IMR-90 (cell line): Measurements from ENCODE around the gene FOSL1. TPM values are rescaled to one million over a fixed set of nuclear protein-coding genes. Genes with fewer than 3 reads are reported as not detected.
A peak's percentile ranks its signal among the peaks of the same experiment; 100 is the strongest.

ENCODE experiments used
- ATAC-seq: fragments of 200-7000 bp; cut with Tn5 transposase; 2 replicates; pipeline ENCODE4 v1.9.1; 2020; ENCODE audit warnings: low read depth, mild to moderate bottlenecking, moderate library complexity
- BruUV-seq: library from RNA; stranded (reverse); fragments of 400-500 nt; replicated peaks from 2 replicates; lab custom pipeline; 2021; lab: Mats Ljungman, UMichigan
- CTCF ChIA-PET: fragments of 300-600 bp; formaldehyde crosslinking; extraction: SDS; loops from one replicate; lab custom pipeline; 2021; ENCODE audit warnings: antibody characterized with exemption; lab: Yijun Ruan, JAX
- POLR2A ChIA-PET: fragments of 300-600 bp; sonication (Branson Sonifier 250); formaldehyde crosslinking; loops from one replicate; lab custom pipeline; 2022; ENCODE audit warnings: antibody characterized with exemption; ENCODE audit not compliant: unreplicated experiment; lab: Charles Lee
- DNase-seq: peaks from one replicate; pipeline ENCODE4 v3.0.0; 2013
- H2AFZ ChIP-seq: replicated peaks from 2 replicates; pipeline ENCODE3; 2013; ENCODE audit warnings: low read length, mild to moderate bottlenecking; ENCODE audit not compliant: poor library complexity
- H2AK5ac ChIP-seq: 2 replicates; pipeline ENCODE4 v1.6.1; 2013; ENCODE audit warnings: low read depth, low read length, inconsistent platforms
- H2AK9ac ChIP-seq: replicated peaks from 2 replicates; pipeline ENCODE3; 2013; ENCODE audit warnings: mild to moderate bottlenecking, low read depth, low read length, moderate library complexity; ENCODE audit not compliant: poor library complexity
- H2BK120ac ChIP-seq: 2 replicates; pipeline ENCODE4 v1.6.1; 2013; ENCODE audit warnings: low read depth, low read length, inconsistent platforms
- H2BK15ac ChIP-seq: 3 replicates; pipeline ENCODE4 v1.6.1; 2013; ENCODE audit warnings: low read depth, low read length, inconsistent platforms
- H2BK20ac ChIP-seq: 2 replicates; pipeline ENCODE4 v1.6.1; 2013; ENCODE audit warnings: low read depth, mild to moderate bottlenecking, inconsistent platforms, low read length, moderate library complexity
- H2BK5ac ChIP-seq: 2 replicates; pipeline ENCODE4 v1.6.1; 2013; ENCODE audit warnings: mild to moderate bottlenecking, low read depth, low read length, inconsistent platforms; ENCODE audit not compliant: poor library complexity, severe bottlenecking
- H3K14ac ChIP-seq: replicated peaks from 2 replicates; pipeline ENCODE4 v1.6.1; 2013; ENCODE audit warnings: low read depth, low read length, inconsistent platforms
- H3K18ac ChIP-seq: 2 replicates; pipeline ENCODE4 v1.6.1; 2013; ENCODE audit warnings: low read depth, low read length, control low read depth
- H3K23ac ChIP-seq: 2 replicates; pipeline ENCODE4 v1.6.1; 2013; ENCODE audit warnings: low read depth, low read length, inconsistent platforms
- H3K27ac ChIP-seq: 2 replicates; pipeline ENCODE4 v1.5.1; 2013; ENCODE audit warnings: mild to moderate bottlenecking, control low read depth, low read length; ENCODE audit not compliant: insufficient read depth
- H3K27me3 ChIP-seq: 2 replicates; pipeline ENCODE4 v1.6.1; 2013; ENCODE audit warnings: low read length; ENCODE audit not compliant: control insufficient read depth, insufficient read depth
- H3K36me3 ChIP-seq: 2 replicates; pipeline ENCODE4 v1.6.1; 2013; ENCODE audit warnings: low read length, mixed read lengths; ENCODE audit not compliant: control insufficient read depth, insufficient read depth
- H3K4ac ChIP-seq: 2 replicates; pipeline ENCODE4 v1.6.1; 2013; ENCODE audit warnings: low read depth, low read length, inconsistent platforms
- H3K4me1 ChIP-seq: 2 replicates; pipeline ENCODE4 v1.6.1; 2013; ENCODE audit warnings: low read length, mixed read lengths; ENCODE audit not compliant: control insufficient read depth, insufficient read depth
- H3K4me2 ChIP-seq: 2 replicates; pipeline ENCODE4 v1.6.1; 2013; ENCODE audit warnings: low read depth, mild to moderate bottlenecking, control low read depth, low read length, moderate library complexity
- H3K4me3 ChIP-seq: 2 replicates; pipeline ENCODE4 v1.5.1; 2013; ENCODE audit warnings: low read depth, mild to moderate bottlenecking, control low read depth, low read length, moderate library complexity; ENCODE audit not compliant: insufficient read depth
- H3K56ac ChIP-seq: 2 replicates; pipeline ENCODE4 v1.6.1; 2013; ENCODE audit warnings: low read length, inconsistent platforms; ENCODE audit not compliant: insufficient read depth; ENCODE audit errors: extremely low read depth
- H3K79me1 ChIP-seq, 2 experiments: 2 replicates each; pipeline ENCODE4 v1.6.1; 2013; ENCODE audit warnings: low read length in 2 of 2, inconsistent platforms in 1 of 2, low read depth in 1 of 2
- H3K9ac ChIP-seq: 2 replicates; pipeline ENCODE4 v1.6.1; 2013; ENCODE audit warnings: low read depth, low read length, control low read depth
- H3K9me1 ChIP-seq: 2 replicates; pipeline ENCODE4 v1.6.1; 2013; ENCODE audit warnings: low read length, inconsistent platforms; ENCODE audit not compliant: insufficient read depth
- H3K9me3 ChIP-seq: 2 replicates; pipeline ENCODE4 v1.6.1; 2013; ENCODE audit warnings: low read length; ENCODE audit not compliant: control insufficient read depth, insufficient read depth
- H4K20me1 ChIP-seq: 2 replicates; pipeline ENCODE4 v1.6.1; 2013; ENCODE audit warnings: low read length, inconsistent platforms; ENCODE audit not compliant: insufficient read depth
- H4K5ac ChIP-seq: 2 replicates; pipeline ENCODE4 v1.6.1; 2013; ENCODE audit warnings: mild to moderate bottlenecking, low read depth, low read length, control low read depth
- H4K8ac ChIP-seq, 2 experiments: 2 replicates each; pipeline ENCODE4 v1.6.1; 2013; ENCODE audit warnings: low read depth in 2 of 2, low read length in 2 of 2, control low read depth in 1 of 2, inconsistent platforms in 1 of 2
- H4K91ac ChIP-seq: 2 replicates; pipeline ENCODE4 v1.6.1; 2013; ENCODE audit warnings: low read depth, low read length, inconsistent platforms; ENCODE audit not compliant: insufficient read depth
- CTCF ChIP-seq: conservative IDR thresholded peaks from 2 replicates; pipeline ENCODE4 v1.5.1; 2012; ENCODE audit warnings: mild to moderate bottlenecking, low read depth, low read length, improper control_type of control experiment
- POLR2A ChIP-seq: IDR thresholded peaks from 2 replicates; pipeline ENCODE4 v1.6.1; 2012; ENCODE audit warnings: mild to moderate bottlenecking, low read depth, low read length
- RCOR1 ChIP-seq: IDR thresholded peaks from 2 replicates; pipeline ENCODE4 v1.6.1; 2012; ENCODE audit warnings: mild to moderate bottlenecking, low read length, improper control_type of control experiment; ENCODE audit not compliant: insufficient replicate concordance
- RFX5 ChIP-seq: IDR thresholded peaks from 2 replicates; pipeline ENCODE4 v1.8.0; 2012; ENCODE audit warnings: low read depth, mild to moderate bottlenecking, low read length, moderate library complexity
- WGBS, 2 experiments: methylation state at CpG; one replicate each; pipeline versions ENCODE4 v1.1.5 to v1.1.7; 2013; ENCODE audit warnings: missing lambda C conversion rate in 2 of 2; ENCODE audit not compliant: insufficient read length in 1 of 2; ENCODE audit errors: extremely low coverage in 2 of 2; 5-methylcytosine and 5-hydroxymethylcytosine counted together
- dilution Hi-C: fragments of 300-500 bp; cut with HindIII; formaldehyde crosslinking; loops from one replicate; pipeline ENCODE4 v1.14.3; 2018; ENCODE audit warnings: low sequenced_read_pairs; ENCODE audit not compliant: unreplicated experiment
- in situ Hi-C: fragments of 300-500 bp; cut with MboI; formaldehyde crosslinking; loops from 3 replicates; pipeline ENCODE4 v1.14.3; 2019; ENCODE audit warnings: low sequenced_read_pairs, inconsistent platforms, mixed read lengths
- intact Hi-C: fragments of 100-400 bp; cut with micrococcal nuclease; formaldehyde crosslinking; loops from 2 replicates; pipeline ENCODE4 v1.10.0; 2022
- polyA plus RNA-seq, 3 experiments: library from polyadenylated mRNA; depleted of rRNA; stranded (reverse); fragments of >200 nt; gene quantifications; 2 replicates each; pipeline ENCODE4 v1.2.3, GENCODE V29; 2012; ENCODE audit warnings: low replicate concordance in 1 of 3
- total RNA-seq: library from RNA; depleted of rRNA; stranded (reverse); fragments of >200 nt; gene quantifications from 2 replicates; pipeline ENCODE4 v1.2.3, GENCODE V29; 2012

Gene FOSL1
- total and polyA plus RNA-seq, 2 of the 4 experiments (the other 2 are of a cell fraction) = 17.2 to 107 TPM

GRCh38 chr11:65851083-65851579, 49.1 kb downstream of the FOSL1 start:
- Histone ChIP-seq H3K36me3 (peaks cover 53% of the 10 kb centered on the region), H2BK20ac (no peak overlapping the region), H3K9me1 (peaks cover 27% of the 10 kb centered on the region), H3K4me3 (no peak overlapping the region), H3K27ac (no peak overlapping the region), H3K27me3 (no peaks in the 10 kb centered on the region), H2BK120ac (no peak overlapping the region), H3K4me2 (no peak overlapping the region), H3K9ac (no peak overlapping the region), H4K8ac (no peak overlapping the region), H2BK5ac (no peak overlapping the region), H4K5ac (no peak overlapping the region), H2AFZ (peak overlapping the region; percentile 34), H3K4me1 (peaks cover 3% of the 10 kb centered on the region; the same call in 1 of the 2 replicates), H4K20me1 (peaks cover 62% of the 10 kb centered on the region), H3K23ac (no peak overlapping the region), H4K91ac (no peak overlapping the region), H3K18ac (no peak overlapping the region), H3K79me1 (peaks cover 20 to 48% of the 10 kb centered on the region in 2 experiments), H2BK15ac (no peak overlapping the region), H3K9me3 (no peaks in the 10 kb centered on the region), H3K14ac (no peak overlapping the region), H3K56ac (no peak overlapping the region), H2AK9ac (peak overlapping the region; percentile 71), H2AK5ac (no peak overlapping the region), H3K4ac (no peak overlapping the region)
- ChIA-PET CTCF (interaction anchor here (0.7 to 1.1 kb wide), 2 partner anchors 14 to 33 kb away, joined by 3 read pairs; no protein-coding TSS in a partner anchor), POLR2A (no interaction called here)
- peak; percentile 27 for TF ChIP-seq CTCF
- TF ChIP-seq POLR2A = peak; percentile 35; the same call in 1 of the 2 replicates
- TF ChIP-seq RFX5 = no peak
- no peak for TF ChIP-seq RCOR1
- intact Hi-C loops (no loop called here), in situ Hi-C loops (no loop called here), dilution Hi-C loops (no loop called here)
- ATAC-seq (peak; percentile 24), DNase-seq (no peak)
- WGBS, 2 experiments = no CpG with 5 or more reads among the region's 14 CpGs
- no TSS peak for BruUV-seq
